Panc1 (cell line): ENCODE data around the gene MED13L.

Experiments used
- POLR2AphosphoS5 ChIP-seq: IDR thresholded peaks from 2 replicates; pipeline ENCODE4 v1.6.1; 2012; ENCODE audit warnings: mild to moderate bottlenecking, low read depth, low read length, moderate library complexity
- SIN3A ChIP-seq: IDR thresholded peaks from 2 replicates; pipeline ENCODE4 v1.6.1; 2012; ENCODE audit warnings: low read depth, mild to moderate bottlenecking, low read length, moderate library complexity, borderline replicate concordance; ENCODE audit not compliant: insufficient read depth
- TCF7L2 ChIP-seq: IDR thresholded peaks from 2 replicates; pipeline ENCODE4 v1.6.1; 2011; ENCODE audit warnings: mild to moderate bottlenecking, low read depth, low read length, inconsistent platforms
- TF ChIP-seq, protein P1 (sequence below): fragments of 450-650 bp; IDR thresholded peaks from 2 replicates; pipeline ENCODE4 v1.5.1; 2017; ENCODE audit warnings: mild to moderate bottlenecking
- TF ChIP-seq, protein P2 (sequence below), 2 experiments: IDR thresholded peaks; 2 replicates each; pipeline ENCODE4 v1.6.1; 2011 to 2012; ENCODE audit warnings: low read depth in 2 of 2, control low read depth in 1 of 2, low read length in 1 of 2, mild to moderate bottlenecking in 1 of 2, moderate library complexity in 1 of 2; ENCODE audit not compliant: insufficient read depth in 1 of 2

DNA sequence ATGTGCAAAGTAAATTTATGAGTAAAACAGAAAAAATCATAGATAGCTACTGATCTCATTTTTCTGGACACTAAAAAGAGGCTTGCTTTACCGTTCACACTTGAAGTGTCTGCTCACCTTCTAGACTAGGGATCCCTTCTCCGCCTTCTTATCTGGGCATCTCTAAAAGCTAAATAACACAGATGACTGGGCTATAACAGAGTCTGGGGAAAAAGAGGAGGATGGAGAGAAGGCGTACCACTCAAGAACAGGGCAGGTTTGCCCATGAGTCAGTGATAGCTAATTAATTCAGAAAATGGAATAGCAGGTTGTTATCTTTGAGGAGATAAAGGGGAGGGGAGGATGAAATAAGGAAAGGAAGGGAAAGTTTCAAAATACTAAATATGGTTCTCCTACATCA, 185.3 kb downstream of the MED13L start:
- TF ChIP-seq, protein P1, sequence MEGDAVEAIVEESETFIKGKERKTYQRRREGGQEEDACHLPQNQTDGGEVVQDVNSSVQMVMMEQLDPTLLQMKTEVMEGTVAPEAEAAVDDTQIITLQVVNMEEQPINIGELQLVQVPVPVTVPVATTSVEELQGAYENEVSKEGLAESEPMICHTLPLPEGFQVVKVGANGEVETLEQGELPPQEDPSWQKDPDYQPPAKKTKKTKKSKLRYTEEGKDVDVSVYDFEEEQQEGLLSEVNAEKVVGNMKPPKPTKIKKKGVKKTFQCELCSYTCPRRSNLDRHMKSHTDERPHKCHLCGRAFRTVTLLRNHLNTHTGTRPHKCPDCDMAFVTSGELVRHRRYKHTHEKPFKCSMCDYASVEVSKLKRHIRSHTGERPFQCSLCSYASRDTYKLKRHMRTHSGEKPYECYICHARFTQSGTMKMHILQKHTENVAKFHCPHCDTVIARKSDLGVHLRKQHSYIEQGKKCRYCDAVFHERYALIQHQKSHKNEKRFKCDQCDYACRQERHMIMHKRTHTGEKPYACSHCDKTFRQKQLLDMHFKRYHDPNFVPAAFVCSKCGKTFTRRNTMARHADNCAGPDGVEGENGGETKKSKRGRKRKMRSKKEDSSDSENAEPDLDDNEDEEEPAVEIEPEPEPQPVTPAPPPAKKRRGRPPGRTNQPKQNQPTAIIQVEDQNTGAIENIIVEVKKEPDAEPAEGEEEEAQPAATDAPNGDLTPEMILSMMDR = no peak
- TF ChIP-seq POLR2AphosphoS5 (no peak), SIN3A (no peak), TCF7L2 (no peak)
- TF ChIP-seq, protein P2, sequence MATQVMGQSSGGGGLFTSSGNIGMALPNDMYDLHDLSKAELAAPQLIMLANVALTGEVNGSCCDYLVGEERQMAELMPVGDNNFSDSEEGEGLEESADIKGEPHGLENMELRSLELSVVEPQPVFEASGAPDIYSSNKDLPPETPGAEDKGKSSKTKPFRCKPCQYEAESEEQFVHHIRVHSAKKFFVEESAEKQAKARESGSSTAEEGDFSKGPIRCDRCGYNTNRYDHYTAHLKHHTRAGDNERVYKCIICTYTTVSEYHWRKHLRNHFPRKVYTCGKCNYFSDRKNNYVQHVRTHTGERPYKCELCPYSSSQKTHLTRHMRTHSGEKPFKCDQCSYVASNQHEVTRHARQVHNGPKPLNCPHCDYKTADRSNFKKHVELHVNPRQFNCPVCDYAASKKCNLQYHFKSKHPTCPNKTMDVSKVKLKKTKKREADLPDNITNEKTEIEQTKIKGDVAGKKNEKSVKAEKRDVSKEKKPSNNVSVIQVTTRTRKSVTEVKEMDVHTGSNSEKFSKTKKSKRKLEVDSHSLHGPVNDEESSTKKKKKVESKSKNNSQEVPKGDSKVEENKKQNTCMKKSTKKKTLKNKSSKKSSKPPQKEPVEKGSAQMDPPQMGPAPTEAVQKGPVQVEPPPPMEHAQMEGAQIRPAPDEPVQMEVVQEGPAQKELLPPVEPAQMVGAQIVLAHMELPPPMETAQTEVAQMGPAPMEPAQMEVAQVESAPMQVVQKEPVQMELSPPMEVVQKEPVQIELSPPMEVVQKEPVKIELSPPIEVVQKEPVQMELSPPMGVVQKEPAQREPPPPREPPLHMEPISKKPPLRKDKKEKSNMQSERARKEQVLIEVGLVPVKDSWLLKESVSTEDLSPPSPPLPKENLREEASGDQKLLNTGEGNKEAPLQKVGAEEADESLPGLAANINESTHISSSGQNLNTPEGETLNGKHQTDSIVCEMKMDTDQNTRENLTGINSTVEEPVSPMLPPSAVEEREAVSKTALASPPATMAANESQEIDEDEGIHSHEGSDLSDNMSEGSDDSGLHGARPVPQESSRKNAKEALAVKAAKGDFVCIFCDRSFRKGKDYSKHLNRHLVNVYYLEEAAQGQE (IDR thresholded peaks at IDR 0.05; ENCODE audit: insufficient read depth in 1 of 2, low read depth in 2 of 2, low read length in 1 of 2) = no peak
